ENCODE data around the gene ICAM4. TPM values are rescaled to one million over a fixed set of nuclear protein-coding genes. Genes with fewer than 3 reads are reported as not detected.
"Not testable (repeated sequence)": the region's sequence is repeated elsewhere in the genome, so short reads cannot be mapped to it uniquely, and the experiment has no call there.

ICAM4 gene
- polyA plus RNA-seq, 3 donors = 5.5 to 17.3 (median 11.2) TPM

- Mint-ChIP-seq H3K36me3 (peaks cover 75 to 100% of the 10 kb centered on the region in 2 donors), H3K4me1 (peaks cover 17% of the 10 kb centered on the region), H3K9me3 (peaks cover 0 to 2% (median 0%) of the 10 kb centered on the region in 7 donors), H3K4me3 (peak overlapping the region in 1 of 2 donors; percentile 38), H3K27me3 (ENCODE audit: low read depth in 3 of 3) (peaks cover 0 to 2% (median 1%) of the 10 kb centered on the region in 3 donors), H3K27ac (peak overlapping the region in 4 of 7 donors; percentile 23 to 74 (median 36))
- Histone ChIP-seq H3K79me2 (ENCODE audit: insufficient read depth, low read length) (peaks cover 8% of the 10 kb centered on the region), H3K27me3 (ENCODE audit: control insufficient read depth in 2 of 2, insufficient read depth in 2 of 2, low read length in 2 of 2) (no peaks in the 10 kb centered on the region), H2AFZ (ENCODE audit: insufficient read depth, low read depth, low read length, poor library complexity, severe bottlenecking) (no peak overlapping the region), H4K20me1 (ENCODE audit: insufficient read depth, low read length) (peaks cover 99% of the 10 kb centered on the region), H3K27ac (ENCODE audit: low read depth in 1 of 2, low read length in 2 of 2) (no peak overlapping the region), H3K4me3 (replicated peaks in 1 of 3; ENCODE audit: low read depth in 2 of 3, low read length in 3 of 3) (no peak overlapping the region), H3K4me2 (replicated peaks; ENCODE audit: extremely low read depth, low read length, poor library complexity, severe bottlenecking) (no peak overlapping the region), H3K4me1 (ENCODE audit: control insufficient read depth in 1 of 2, insufficient read depth in 2 of 2, low read length in 2 of 2) (peaks cover 0 to 15% of the 10 kb centered on the region in 2 donors), H3K36me3 (replicated peaks in 1 of 2; ENCODE audit: control insufficient read depth in 1 of 2, insufficient read depth in 2 of 2, low read length in 2 of 2) (peaks cover 70 to 95% of the 10 kb centered on the region in 2 donors), H3K9me3 (replicated peaks in 1 of 2; ENCODE audit: control insufficient read depth in 1 of 2, insufficient read depth in 1 of 2, low read length in 2 of 2) (no peaks in the 10 kb centered on the region), H3K9ac (ENCODE audit: insufficient read depth, low read length, poor library complexity, severe bottlenecking) (no peak overlapping the region)
- WGBS (ENCODE audit: insufficient coverage) = 38% methylated on average over 4 of the region's 5 CpGs
- DNase-seq = no peak
- intact Hi-C loops (cut with micrococcal nuclease) = no loop called here
- TF ChIP-seq CTCF (IDR thresholded peaks at IDR 0.05) = no peak
Observed at GRCh38 chr19:10279737-10280442, 6.9 kb upstream of the ICAM4 start.

- H3K27ac Mint-ChIP-seq; H3K4me3 Mint-ChIP-seq; H3K27me3 ChIP-seq (ENCODE audit: control insufficient read depth in 2 of 2, insufficient read depth in 2 of 2, low read length in 2 of 2); H3K79me2 ChIP-seq (ENCODE audit: insufficient read depth, low read length); H2AFZ ChIP-seq (ENCODE audit: insufficient read depth, low read depth, low read length, poor library complexity, severe bottlenecking); H3K9me3 Mint-ChIP-seq; H3K27ac ChIP-seq (ENCODE audit: low read depth in 1 of 2, low read length in 2 of 2); H3K9me3 ChIP-seq (replicated peaks in 1 of 2; ENCODE audit: control insufficient read depth in 1 of 2, insufficient read depth in 1 of 2, low read length in 2 of 2); H3K9ac ChIP-seq (ENCODE audit: insufficient read depth, low read length, poor library complexity, severe bottlenecking); intact Hi-C loops (cut with micrococcal nuclease); H3K4me2 ChIP-seq (replicated peaks; ENCODE audit: extremely low read depth, low read length, poor library complexity, severe bottlenecking); H3K27me3 Mint-ChIP-seq (ENCODE audit: low read depth in 3 of 3); H3K4me3 ChIP-seq (replicated peaks in 1 of 3; ENCODE audit: low read depth in 2 of 3, low read length in 3 of 3); DNase-seq: not testable (repeated sequence)
- peaks cover 94% of the 10 kb centered on the region for H4K20me1 ChIP-seq (ENCODE audit: insufficient read depth, low read length)
- H3K4me1 Mint-ChIP-seq = peaks cover 35% of the 10 kb centered on the region
- peaks cover 19 to 32% of the 10 kb centered on the region in 2 donors for H3K4me1 ChIP-seq (ENCODE audit: control insufficient read depth in 1 of 2, insufficient read depth in 2 of 2, low read length in 2 of 2)
- H3K36me3 ChIP-seq (replicated peaks in 1 of 2; ENCODE audit: control insufficient read depth in 1 of 2, insufficient read depth in 2 of 2, low read length in 2 of 2) = peaks cover 71 to 87% of the 10 kb centered on the region in 2 donors
- H3K36me3 Mint-ChIP-seq = peaks cover 77 to 93% of the 10 kb centered on the region in 2 donors
- WGBS (ENCODE audit: insufficient coverage) = no CpG with 5 or more reads among the region's 5 CpGs
Observed at GRCh38 chr19:10282043-10282442, 4.7 kb upstream of the ICAM4 start.

Data from CD14-positive monocyte (primary cell).